Esophagus squamous epithelium (tissue), 4 donors: ENCODE data around the gene A1BG.

Experiments used
- POLR2A ChIP-seq, 4 donors: fragments of 450-650 bp; IDR thresholded peaks; one replicate each; pipeline ENCODE4 v1.6.1; 2017; ENCODE audit warnings: antibody characterized with exemption in 4 of 4, mild to moderate bottlenecking in 4 of 4, moderate library complexity in 3 of 4
- TF ChIP-seq, protein P1 (sequence below), 6 experiments: fragments of 450-650 bp in 4 of 6; fragments of 200-600 bp in 2 of 6; sonication (generic) in 2 of 6; IDR thresholded peaks; one replicate each; pipeline ENCODE4 v1.5.1; 2016 to 2019; ENCODE audit warnings: antibody characterized with exemption in 6 of 6, mild to moderate bottlenecking in 4 of 6, moderate library complexity in 4 of 6

DNA sequence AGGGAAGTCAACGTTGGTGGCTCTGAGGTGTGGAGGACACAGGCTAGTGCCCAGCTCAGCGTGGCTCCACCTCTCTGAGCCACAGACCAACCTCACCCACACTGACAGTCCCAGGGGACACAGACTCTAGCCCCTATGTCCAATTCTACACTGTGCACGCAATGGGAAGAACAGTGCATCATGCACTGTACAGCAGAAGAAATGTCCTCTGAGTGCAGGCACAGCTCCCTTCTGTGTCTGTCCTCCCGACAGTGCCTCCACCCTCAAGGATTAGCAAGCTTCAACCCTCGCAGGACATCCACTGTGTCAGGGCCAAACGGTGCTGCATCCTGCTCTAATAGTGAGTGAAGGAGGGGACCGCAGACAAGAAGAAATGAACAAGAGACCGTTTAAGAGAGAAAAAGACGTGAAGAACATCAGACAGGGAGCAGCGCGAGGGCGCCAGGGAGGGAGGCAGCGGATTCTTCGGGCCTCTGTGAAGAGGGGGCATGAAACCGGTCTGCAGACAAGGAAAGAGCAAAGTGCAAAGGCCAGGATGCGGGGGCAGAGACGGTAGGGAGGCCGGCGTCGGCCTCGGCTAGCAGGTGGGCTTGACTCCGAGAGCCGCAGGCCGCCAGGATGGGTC is 26.9 kb upstream of the A1BG start:
- TF ChIP-seq POLR2A (IDR thresholded peaks at IDR 0.05), result no peak
- TF ChIP-seq, protein P1, sequence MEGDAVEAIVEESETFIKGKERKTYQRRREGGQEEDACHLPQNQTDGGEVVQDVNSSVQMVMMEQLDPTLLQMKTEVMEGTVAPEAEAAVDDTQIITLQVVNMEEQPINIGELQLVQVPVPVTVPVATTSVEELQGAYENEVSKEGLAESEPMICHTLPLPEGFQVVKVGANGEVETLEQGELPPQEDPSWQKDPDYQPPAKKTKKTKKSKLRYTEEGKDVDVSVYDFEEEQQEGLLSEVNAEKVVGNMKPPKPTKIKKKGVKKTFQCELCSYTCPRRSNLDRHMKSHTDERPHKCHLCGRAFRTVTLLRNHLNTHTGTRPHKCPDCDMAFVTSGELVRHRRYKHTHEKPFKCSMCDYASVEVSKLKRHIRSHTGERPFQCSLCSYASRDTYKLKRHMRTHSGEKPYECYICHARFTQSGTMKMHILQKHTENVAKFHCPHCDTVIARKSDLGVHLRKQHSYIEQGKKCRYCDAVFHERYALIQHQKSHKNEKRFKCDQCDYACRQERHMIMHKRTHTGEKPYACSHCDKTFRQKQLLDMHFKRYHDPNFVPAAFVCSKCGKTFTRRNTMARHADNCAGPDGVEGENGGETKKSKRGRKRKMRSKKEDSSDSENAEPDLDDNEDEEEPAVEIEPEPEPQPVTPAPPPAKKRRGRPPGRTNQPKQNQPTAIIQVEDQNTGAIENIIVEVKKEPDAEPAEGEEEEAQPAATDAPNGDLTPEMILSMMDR (IDR thresholded peaks at IDR 0.05), result no peak
